AG10803 (cell line): ENCODE results near the gene PPM1D.

Source experiments
- DNase-seq: peaks from one replicate; pipeline ENCODE4 v3.0.0; 2010; ENCODE audit warnings: low read depth
- H3K4me3 ChIP-seq: 2 replicates; pipeline ENCODE4 v1.5.1; 2011; ENCODE audit warnings: mild to moderate bottlenecking, low read length, control low read depth
- CTCF ChIP-seq: conservative IDR thresholded peaks from 2 replicates; pipeline ENCODE4 v1.5.1; 2011; ENCODE audit warnings: mild to moderate bottlenecking, low read length, control low read depth, inconsistent platforms

PPM1D gene

GRCh38 chr17:60628252-60628889 is 28.4 kb downstream of the PPM1D start:
- H3K4me3 ChIP-seq, result no peak overlapping the region
- DNase-seq, result no peak
- no peak for TF ChIP-seq CTCF

- no peak for DNase-seq
- no peak for TF ChIP-seq CTCF
- H3K4me3 ChIP-seq, result no peak overlapping the region
Measured at GRCh38 chr17:60629120-60629519, 29.1 kb downstream of the PPM1D start.

GRCh38 chr17:60630352-60630751 is 30.4 kb downstream of the PPM1D start:
- TF ChIP-seq CTCF, result no peak
- no peak overlapping the region for H3K4me3 ChIP-seq
- DNase-seq, result no peak

GRCh38 chr17:60631119-60631518 is 31.1 kb downstream of the PPM1D start:
- DNase-seq, result no peak
- TF ChIP-seq CTCF, result no peak
- H3K4me3 ChIP-seq, result no peak overlapping the region

GRCh38 chr17:60637683-60638082 is 37.7 kb downstream of the PPM1D start:
- H3K4me3 ChIP-seq, result no peak overlapping the region
- no peak for TF ChIP-seq CTCF
- DNase-seq, result no peak

- TF ChIP-seq CTCF, result no peak
- no peak overlapping the region for H3K4me3 ChIP-seq
- no peak for DNase-seq
Measured at GRCh38 chr17:60639019-60639330, 39.0 kb downstream of the PPM1D start.

- peak; percentile 63 for TF ChIP-seq CTCF
- H3K4me3 ChIP-seq, result no peak overlapping the region
- peak; percentile 17 for DNase-seq
Measured at GRCh38 chr17:60640503-60640902, 40.5 kb downstream of the PPM1D start.
